ENCODE data around the gene FGD5.

The FGD5 gene

GRCh38 chr3:14824646-14825045 is 5.9 kb downstream of the FGD5 start:
- Histone ChIP-seq H3K36me3 (ENCODE audit: control insufficient read depth in 4 of 4, insufficient read depth in 4 of 4, low read length in 3 of 4) (peaks cover 2 to 28% (median 12%) of the 10 kb centered on the region in 4 experiments), H3K4me3 (ENCODE audit: control insufficient read depth in 1 of 7, extremely low read depth in 1 of 7, insufficient read depth in 4 of 7, low read depth in 2 of 7, low read length in 6 of 7) (no peak overlapping the region), H3K27me3 (replicated peaks in 2 of 5; ENCODE audit: control insufficient read depth in 4 of 5, insufficient read depth in 5 of 5, low read length in 4 of 5) (no peaks in the 10 kb centered on the region), H3K9me3 (ENCODE audit: control extremely low read depth in 1 of 5, control insufficient read depth in 4 of 5, insufficient read depth in 2 of 5, low read depth in 1 of 5, low read length in 4 of 5) (no peaks in the 10 kb centered on the region), H3K4me1 (ENCODE audit: control extremely low read depth in 1 of 4, control insufficient read depth in 4 of 4, insufficient read depth in 4 of 4, low read length in 3 of 4) (peaks cover 3 to 20% (median 13%) of the 10 kb centered on the region in 4 experiments), H3K27ac (ENCODE audit: insufficient read depth in 1 of 2, low read depth in 1 of 2, low read length in 2 of 2, poor library complexity in 1 of 2, severe bottlenecking in 2 of 2) (no peak overlapping the region)
- ChIA-PET POLR2A (no interaction called here), CTCF (interaction anchor here (1.7 to 3.2 kb wide), 2 partner anchors 10 to 25 kb away, joined by 5 to 12 read pairs; no protein-coding TSS in a partner anchor)
- DNase-seq: no peak
- no CpG with 5 or more reads among the region's 2 CpGs for WGBS (ENCODE audit: insufficient coverage)

- 93% methylated on average over 4 of the region's 4 CpGs for WGBS (ENCODE audit: insufficient coverage)
- H3K4me1 ChIP-seq (ENCODE audit: control extremely low read depth in 1 of 4, control insufficient read depth in 4 of 4, insufficient read depth in 4 of 4, low read length in 3 of 4): peaks cover 3 to 21% (median 13%) of the 10 kb centered on the region in 4 experiments
- no peak overlapping the region for H3K4me3 ChIP-seq (ENCODE audit: control insufficient read depth in 1 of 7, extremely low read depth in 1 of 7, insufficient read depth in 4 of 7, low read depth in 2 of 7, low read length in 6 of 7)
- DNase-seq: no peak
- peaks cover 2 to 21% (median 7%) of the 10 kb centered on the region in 4 experiments for H3K36me3 ChIP-seq (ENCODE audit: control insufficient read depth in 4 of 4, insufficient read depth in 4 of 4, low read length in 3 of 4)
- POLR2A ChIA-PET: interaction anchor here (0.7 kb wide), 1 partner anchor 71 kb away, joined by 3 read pairs; no protein-coding TSS in a partner anchor
- H3K9me3 ChIP-seq (ENCODE audit: control extremely low read depth in 1 of 5, control insufficient read depth in 4 of 5, insufficient read depth in 2 of 5, low read depth in 1 of 5, low read length in 4 of 5): no peaks in the 10 kb centered on the region
- H3K27me3 ChIP-seq (replicated peaks in 2 of 5; ENCODE audit: control insufficient read depth in 4 of 5, insufficient read depth in 5 of 5, low read length in 4 of 5): no peaks in the 10 kb centered on the region
- H3K27ac ChIP-seq (ENCODE audit: insufficient read depth in 1 of 2, low read depth in 1 of 2, low read length in 2 of 2, poor library complexity in 1 of 2, severe bottlenecking in 2 of 2): no peak overlapping the region
- CTCF ChIA-PET: interaction anchor here (0.9 to 3.2 kb wide), 6 partner anchors 10 to 88 kb away, joined by 3 to 12 read pairs (median 4); no protein-coding TSS in a partner anchor
These were observed 7.3 kb downstream of the FGD5 start for GRCh38 chr3:14826069-14826468.

GRCh38 chr3:14827776-14828175 is 9.0 kb downstream of the FGD5 start:
- no peak overlapping the region for H3K4me3 ChIP-seq (ENCODE audit: control insufficient read depth in 1 of 7, extremely low read depth in 1 of 7, insufficient read depth in 4 of 7, low read depth in 2 of 7, low read length in 6 of 7)
- peaks cover 1 to 19% (median 11%) of the 10 kb centered on the region in 4 experiments for H3K4me1 ChIP-seq (ENCODE audit: control extremely low read depth in 1 of 4, control insufficient read depth in 4 of 4, insufficient read depth in 4 of 4, low read length in 3 of 4)
- CTCF ChIA-PET: interaction anchor here (1.1 kb wide), 1 partner anchor 9 kb away, joined by 3 read pairs; no protein-coding TSS in a partner anchor
- DNase-seq: no peak
- no peak overlapping the region for H3K27ac ChIP-seq (ENCODE audit: insufficient read depth in 1 of 2, low read depth in 1 of 2, low read length in 2 of 2, poor library complexity in 1 of 2, severe bottlenecking in 2 of 2)
- 100% methylated on average over 8 of the region's 8 CpGs for WGBS (ENCODE audit: insufficient coverage)
- peaks cover 2 to 16% (median 5%) of the 10 kb centered on the region in 4 experiments for H3K36me3 ChIP-seq (ENCODE audit: control insufficient read depth in 4 of 4, insufficient read depth in 4 of 4, low read length in 3 of 4)
- POLR2A ChIA-PET: no interaction called here
- H3K9me3 ChIP-seq (ENCODE audit: control extremely low read depth in 1 of 5, control insufficient read depth in 4 of 5, insufficient read depth in 2 of 5, low read depth in 1 of 5, low read length in 4 of 5): no peaks in the 10 kb centered on the region
- no peaks in the 10 kb centered on the region for H3K27me3 ChIP-seq (replicated peaks in 2 of 5; ENCODE audit: control insufficient read depth in 4 of 5, insufficient read depth in 5 of 5, low read length in 4 of 5)

GRCh38 chr3:14829811-14830210 is 11.0 kb downstream of the FGD5 start:
- Histone ChIP-seq H3K27ac (ENCODE audit: insufficient read depth in 1 of 2, low read depth in 1 of 2, low read length in 2 of 2, poor library complexity in 1 of 2, severe bottlenecking in 2 of 2) (no peak overlapping the region), H3K4me1 (ENCODE audit: control extremely low read depth in 1 of 4, control insufficient read depth in 4 of 4, insufficient read depth in 4 of 4, low read length in 3 of 4) (peaks cover 0 to 7% (median 0%) of the 10 kb centered on the region in 4 experiments), H3K36me3 (ENCODE audit: control insufficient read depth in 4 of 4, insufficient read depth in 4 of 4, low read length in 3 of 4) (peaks cover under 1 to 21% (median 6%) of the 10 kb centered on the region in 4 experiments), H3K9me3 (ENCODE audit: control extremely low read depth in 1 of 5, control insufficient read depth in 4 of 5, insufficient read depth in 2 of 5, low read depth in 1 of 5, low read length in 4 of 5) (no peaks in the 10 kb centered on the region), H3K27me3 (replicated peaks in 2 of 5; ENCODE audit: control insufficient read depth in 4 of 5, insufficient read depth in 5 of 5, low read length in 4 of 5) (no peaks in the 10 kb centered on the region), H3K4me3 (ENCODE audit: control insufficient read depth in 1 of 7, extremely low read depth in 1 of 7, insufficient read depth in 4 of 7, low read depth in 2 of 7, low read length in 6 of 7) (no peak overlapping the region)
- 63% methylated on average over 2 of the region's 5 CpGs for WGBS (ENCODE audit: insufficient coverage)
- ChIA-PET POLR2A (no interaction called here), CTCF (interaction anchor here (1.1 to 1.6 kb wide), 3 partner anchors 11 to 97 kb away, joined by 3 to 7 read pairs (median 4); partner anchors contain the start of gene FGD5)
- no peak for DNase-seq

DNA sequence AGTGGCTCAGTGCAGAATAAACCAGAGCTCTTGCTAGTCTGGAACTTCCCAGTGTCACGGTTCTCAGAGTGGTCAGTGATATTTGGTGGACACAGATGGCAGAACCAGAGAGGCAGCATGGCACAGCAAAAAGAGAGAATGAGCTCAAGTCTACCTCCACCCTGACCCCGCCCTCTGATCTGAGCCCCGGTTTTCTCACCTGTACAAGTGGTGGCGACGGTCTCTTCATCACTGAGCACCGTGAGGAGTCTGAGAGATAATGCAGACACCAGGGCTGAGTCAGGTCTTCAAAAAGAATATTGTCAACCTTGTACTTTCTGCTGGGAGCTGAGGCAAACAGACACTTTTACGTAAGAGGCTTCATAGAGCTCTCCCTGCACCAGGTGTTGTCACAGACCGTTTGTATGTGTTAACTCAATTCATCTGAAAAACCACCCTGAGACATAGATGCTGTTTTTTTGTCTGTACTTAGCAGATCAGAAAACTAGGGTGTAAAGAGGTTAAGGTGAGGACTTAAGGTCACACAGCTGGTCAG is 13.2 kb downstream of the FGD5 start:
- H3K4me3 ChIP-seq (ENCODE audit: control insufficient read depth in 1 of 7, extremely low read depth in 1 of 7, insufficient read depth in 4 of 7, low read depth in 2 of 7, low read length in 6 of 7): no peak overlapping the region
- no peak for DNase-seq
- no peaks in the 10 kb centered on the region for H3K27me3 ChIP-seq (replicated peaks in 2 of 5; ENCODE audit: control insufficient read depth in 4 of 5, insufficient read depth in 5 of 5, low read length in 4 of 5)
- peaks cover 0 to 6% (median 2%) of the 10 kb centered on the region in 4 experiments for H3K4me1 ChIP-seq (ENCODE audit: control extremely low read depth in 1 of 4, control insufficient read depth in 4 of 4, insufficient read depth in 4 of 4, low read length in 3 of 4)
- ChIA-PET CTCF (interaction anchor here (0.6 to 1.7 kb wide), 7 partner anchors 9 to 136 kb away, joined by 3 to 6 read pairs (median 3); no protein-coding TSS in a partner anchor), POLR2A (interaction anchor here (0.9 kb wide), 1 partner anchor 179 kb away, joined by 3 read pairs; no protein-coding TSS in a partner anchor)
- H3K36me3 ChIP-seq (ENCODE audit: control insufficient read depth in 4 of 4, insufficient read depth in 4 of 4, low read length in 3 of 4): peaks cover 0 to 18% (median 2%) of the 10 kb centered on the region in 4 experiments
- no peak overlapping the region for H3K27ac ChIP-seq (ENCODE audit: insufficient read depth in 1 of 2, low read depth in 1 of 2, low read length in 2 of 2, poor library complexity in 1 of 2, severe bottlenecking in 2 of 2)
- no peaks in the 10 kb centered on the region for H3K9me3 ChIP-seq (ENCODE audit: control extremely low read depth in 1 of 5, control insufficient read depth in 4 of 5, insufficient read depth in 2 of 5, low read depth in 1 of 5, low read length in 4 of 5)
- 98% methylated on average over 7 of the region's 8 CpGs for WGBS (ENCODE audit: insufficient coverage)

DNA sequence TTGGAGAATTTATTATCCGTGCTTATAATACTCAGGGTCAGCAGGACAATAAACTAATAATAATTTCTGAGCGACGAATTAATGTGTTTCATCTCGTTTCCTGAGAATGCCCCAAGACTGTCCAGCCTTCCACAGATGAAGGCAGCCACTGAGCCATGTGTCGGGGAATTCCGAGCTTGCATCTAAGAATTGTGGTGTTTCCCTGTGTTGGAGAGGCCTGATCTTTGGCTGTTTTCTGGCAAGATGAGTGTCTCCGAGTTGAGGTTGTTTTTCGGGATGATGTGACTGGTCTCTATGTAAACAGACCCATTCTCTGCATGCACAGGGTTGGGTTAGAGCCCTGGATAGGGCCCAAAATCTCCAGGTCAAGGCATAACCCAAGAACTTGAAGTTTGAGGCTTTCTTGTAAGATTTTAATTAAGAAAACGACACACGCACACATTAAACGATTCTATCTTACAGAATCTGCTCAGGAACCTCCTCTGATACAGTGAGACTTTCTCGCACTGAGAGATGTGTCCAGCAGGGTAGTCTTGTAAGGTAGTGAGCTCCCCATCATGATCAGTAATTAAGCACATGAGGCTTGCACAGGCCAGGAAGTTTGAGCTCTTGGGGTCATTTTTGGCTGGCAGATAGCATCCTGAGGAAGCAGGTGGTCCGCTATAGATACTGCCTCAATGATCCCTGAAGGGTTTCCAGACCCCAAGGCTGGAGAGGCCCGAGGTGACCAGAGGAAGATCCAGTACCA is 14.4 kb downstream of the FGD5 start:
- 94% methylated on average over 11 of the region's 14 CpGs for WGBS (ENCODE audit: insufficient coverage)
- Histone ChIP-seq H3K27me3 (replicated peaks in 2 of 5; ENCODE audit: control insufficient read depth in 4 of 5, insufficient read depth in 5 of 5, low read length in 4 of 5) (no peaks in the 10 kb centered on the region), H3K4me1 (ENCODE audit: control extremely low read depth in 1 of 4, control insufficient read depth in 4 of 4, insufficient read depth in 4 of 4, low read length in 3 of 4) (peaks cover 0 to 14% (median 6%) of the 10 kb centered on the region in 4 experiments), H3K36me3 (ENCODE audit: control insufficient read depth in 4 of 4, insufficient read depth in 4 of 4, low read length in 3 of 4) (peaks cover 0 to 13% (median 2%) of the 10 kb centered on the region in 4 experiments), H3K27ac (ENCODE audit: insufficient read depth in 1 of 2, low read depth in 1 of 2, low read length in 2 of 2, poor library complexity in 1 of 2, severe bottlenecking in 2 of 2) (no peak overlapping the region), H3K4me3 (ENCODE audit: control insufficient read depth in 1 of 7, extremely low read depth in 1 of 7, insufficient read depth in 4 of 7, low read depth in 2 of 7, low read length in 6 of 7) (no peak overlapping the region), H3K9me3 (ENCODE audit: control extremely low read depth in 1 of 5, control insufficient read depth in 4 of 5, insufficient read depth in 2 of 5, low read depth in 1 of 5, low read length in 4 of 5) (no peaks in the 10 kb centered on the region)
- no peak for DNase-seq
- ChIA-PET POLR2A (no interaction called here), CTCF (interaction anchor here (0.9 to 1.6 kb wide), 4 partner anchors 9 to 30 kb away, joined by 3 to 4 read pairs (median 3); no protein-coding TSS in a partner anchor)

Measured in common myeloid progenitor, CD34-positive (primary cell).